GM23338 (cell line): ENCODE results near the gene UBE2QL1. TPM values are rescaled to one million over a fixed set of nuclear protein-coding genes. Genes with fewer than 3 reads are reported as not detected.

Source experiments
- ATAC-seq: fragments of 200-7000 bp; cut with Tn5 transposase; 3 replicates; pipeline ENCODE4 v1.9.1; 2020
- DNase-seq: peaks from one replicate; pipeline ENCODE4 v3.0.0-alpha.2; 2015; ENCODE audit warnings: low spot score
- H2AFZ ChIP-seq: fragments of 200-600 bp; sonication (generic); 2 replicates; pipeline ENCODE4 v1.8.0; 2016; ENCODE audit warnings: antibody characterized with exemption, mild to moderate bottlenecking, moderate library complexity
- H3F3A ChIP-seq: fragments of 200-600 bp; sonication (generic); replicated peaks from 2 replicates; pipeline ENCODE4 v1.8.0; 2017; ENCODE audit warnings: antibody characterized with exemption, mixed run types, low read depth
- H3K27ac ChIP-seq: fragments of 200-600 bp; sonication (generic); 2 replicates; pipeline ENCODE4 v1.6.1; 2016; ENCODE audit warnings: low read depth
- H3K27me3 ChIP-seq: fragments of 200-600 bp; sonication (generic); 2 replicates; pipeline ENCODE4 v1.8.0; 2016; ENCODE audit warnings: mild to moderate bottlenecking, mixed run types, moderate library complexity; ENCODE audit not compliant: insufficient read depth
- H3K36me3 ChIP-seq: fragments of 200-600 bp; sonication (generic); 2 replicates; pipeline ENCODE4 v1.8.0; 2016; ENCODE audit warnings: mild to moderate bottlenecking; ENCODE audit not compliant: insufficient read depth
- H3K4me1 ChIP-seq: fragments of 200-600 bp; sonication (generic); 2 replicates; pipeline ENCODE4 v1.8.0; 2016; ENCODE audit warnings: mild to moderate bottlenecking, moderate library complexity; ENCODE audit not compliant: insufficient read depth
- H3K4me2 ChIP-seq: fragments of 200-600 bp; sonication (generic); 2 replicates; pipeline ENCODE4 v1.7.1; 2017; ENCODE audit warnings: mixed run types
- H3K4me3 ChIP-seq: fragments of 200-600 bp; sonication (generic); 2 replicates; pipeline ENCODE4 v1.6.1; 2016; ENCODE audit warnings: mixed run types
- H3K79me2 ChIP-seq: fragments of 200-600 bp; sonication (generic); replicated peaks from 2 replicates; pipeline ENCODE4 v1.8.0; 2017; ENCODE audit warnings: mild to moderate bottlenecking; ENCODE audit not compliant: insufficient read depth
- H3K9me2 ChIP-seq: fragments of 200-600 bp; sonication (generic); 2 replicates; pipeline ENCODE4 v1.8.0; 2017; ENCODE audit not compliant: insufficient read depth
- H4K20me1 ChIP-seq: fragments of 200-600 bp; sonication (generic); replicated peaks from 2 replicates; pipeline ENCODE4 v1.8.0; 2017; ENCODE audit warnings: mild to moderate bottlenecking; ENCODE audit not compliant: insufficient read depth
- H3K27ac Mint-ChIP-seq: 2 replicates; pipeline ENCODE4 v1.8.0; 2020; ENCODE audit warnings: inconsistent platforms, mild to moderate bottlenecking, moderate library complexity, mixed read lengths
- H3K27me3 Mint-ChIP-seq: 3 replicates; pipeline ENCODE4 v1.8.0; 2022; ENCODE audit warnings: low read depth, mild to moderate bottlenecking, moderate library complexity, mixed read lengths, inconsistent platforms; ENCODE audit not compliant: insufficient read depth, poor library complexity
- H3K36me3 Mint-ChIP-seq: 3 replicates; pipeline ENCODE4 v1.8.0; 2021; ENCODE audit warnings: low read depth, mild to moderate bottlenecking, inconsistent platforms, moderate library complexity, mixed read lengths
- H3K4me1 Mint-ChIP-seq: 3 replicates; pipeline ENCODE4 v1.8.0; 2020; ENCODE audit warnings: mild to moderate bottlenecking, inconsistent platforms, mixed read lengths
- H3K4me3 Mint-ChIP-seq: 3 replicates; pipeline ENCODE4 v1.8.0; 2021; ENCODE audit warnings: moderate library complexity, mild to moderate bottlenecking, inconsistent platforms, mixed read lengths
- H3K9me3 Mint-ChIP-seq: 3 replicates; pipeline ENCODE4 v1.8.0; 2020; ENCODE audit warnings: moderate library complexity, mild to moderate bottlenecking, inconsistent platforms, mixed read lengths
- CREB1 ChIP-seq: fragments of 250-450 bp; sonication (Bioruptor Pico); IDR thresholded peaks from 2 replicates; pipeline ENCODE4 v1.5.0; 2020; ENCODE audit warnings: low read depth, mild to moderate bottlenecking, moderate library complexity
- CTCF ChIP-seq, 2 experiments: fragments of 200-600 bp in 1 of 2; sonication (generic) in 1 of 2; conservative IDR thresholded peaks; 2 replicates each; pipeline versions ENCODE4 v1.5.1 to v1.6.1; 2016 to 2017; ENCODE audit warnings: antibody characterized with exemption in 2 of 2, low read depth in 2 of 2, mild to moderate bottlenecking in 2 of 2, moderate library complexity in 1 of 2
- ETS1 ChIP-seq: IDR thresholded peaks from 2 replicates; pipeline ENCODE4 v1.6.1; 2016; ENCODE audit warnings: antibody characterized with exemption
- EZH2 ChIP-seq: fragments of 200-600 bp; sonication (generic); IDR thresholded peaks from one replicate; pipeline ENCODE4 v1.8.0; 2017; ENCODE audit warnings: antibody characterized with exemption, mild to moderate bottlenecking, low read depth; ENCODE audit not compliant: unreplicated experiment
- EZH2phosphoT487 ChIP-seq: fragments of 200-600 bp; sonication (generic); IDR thresholded peaks from one replicate; pipeline ENCODE4 v1.8.1; 2018; ENCODE audit warnings: antibody characterized with exemption; ENCODE audit not compliant: unreplicated experiment
- POLR2AphosphoS5 ChIP-seq: IDR thresholded peaks from 2 replicates; pipeline ENCODE4 v1.6.1; 2016; ENCODE audit warnings: antibody characterized with exemption, low read depth
- REST ChIP-seq: IDR thresholded peaks from one replicate; pipeline ENCODE4 v1.6.1; 2018; ENCODE audit warnings: antibody characterized with exemption; ENCODE audit not compliant: unreplicated experiment
- ZNF114 ChIP-seq: fragments of 250-450 bp; sonication (Bioruptor Pico); IDR thresholded peaks from 2 replicates; pipeline ENCODE4 v1.5.0; 2020; ENCODE audit warnings: mild to moderate bottlenecking, moderate library complexity
- ZNF331 ChIP-seq: fragments of 250-450 bp; sonication (Bioruptor Pico); IDR thresholded peaks from 2 replicates; pipeline ENCODE4 v1.5.0; 2020; ENCODE audit warnings: low read depth, mild to moderate bottlenecking, moderate library complexity
- ZNF462 ChIP-seq: fragments of 250-450 bp; sonication (Bioruptor Pico); IDR thresholded peaks from 2 replicates; pipeline ENCODE4 v1.5.0; 2020; ENCODE audit warnings: mild to moderate bottlenecking, moderate library complexity
- polyA plus RNA-seq: library from polyadenylated mRNA; unstranded; fragments of >200 nt; fragmentation: Nextera tagmentation; extraction: Ambion mirVana; gene quantifications from 2 replicates; pipeline ENCODE4 v1.2.1, GENCODE V29; 2016
- total RNA-seq: library from RNA; depleted of rRNA; stranded (reverse); fragments of >200 nt; shearing (Covaris generic); gene quantifications from 2 replicates; pipeline ENCODE4 v1.2.3, GENCODE V29; 2014

The UBE2QL1 gene
- total and polyA plus RNA-seq, 2 experiments from 2014 or later, result 0.40 to 0.83 TPM

- no peak for ATAC-seq
- Histone ChIP-seq H3K4me3 (no peak overlapping the region), H3K4me2 (no peak overlapping the region), H4K20me1 (no peaks in the 10 kb centered on the region), H3K27me3 (no peaks in the 10 kb centered on the region), H3K36me3 (no peaks in the 10 kb centered on the region), H3K4me1 (no peaks in the 10 kb centered on the region), H3K79me2 (no peaks in the 10 kb centered on the region), H2AFZ (no peak overlapping the region), H3F3A (no peaks in the 10 kb centered on the region), H3K9me2 (no peaks in the 10 kb centered on the region), H3K27ac (no peak overlapping the region)
- H3K27ac Mint-ChIP-seq, result no peak overlapping the region
- H3K9me3 Mint-ChIP-seq, result peaks cover 15% of the 10 kb centered on the region; the same call in 2 of the 3 replicates
- peaks cover 2% of the 10 kb centered on the region; the same call in 1 of the 3 replicates for H3K4me1 Mint-ChIP-seq
- TF ChIP-seq ETS1 (no peak), CTCF (conservative IDR thresholded peaks at IDR 0.05; ENCODE audit: low read depth in 2 of 2) (no peak), POLR2AphosphoS5 (no peak), CREB1 (CRISPR knock-in tag) (no peak), ZNF114 (CRISPR knock-in tag) (no peak), ZNF331 (CRISPR knock-in tag) (no peak), ZNF462 (CRISPR knock-in tag) (no peak), EZH2phosphoT487 (no peak), EZH2 (no peak), REST (no peak)
- H3K36me3 Mint-ChIP-seq, result 0 out of 3 replicates have a peak, but pooled peaks cover 3% of the 10 kb centered on the region
- H3K27me3 Mint-ChIP-seq, result peaks cover 6% of the 10 kb centered on the region
- no peak for DNase-seq
- H3K4me3 Mint-ChIP-seq, result no peak overlapping the region
These were observed 11.8 kb upstream of the UBE2QL1 start for GRCh38 chr5:6436715-6437331.
